K562 treated with DMSO at 1 percent for 48 hours (cell line): ENCODE data around the gene ARID1B. TPM values are rescaled to one million over a fixed set of nuclear protein-coding genes. Genes with fewer than 3 reads are reported as not detected.

Source experiments
- total RNA-seq: library from RNA; unstranded; fragments of 300-600 nt; gene quantifications from 2 replicates; pipeline ENCODE4 v1.2.3, GENCODE V29; 2022; ENCODE audit warnings: low replicate concordance; ENCODE audit errors: extremely low read depth

ARID1B gene
- total RNA-seq = not detected in 2 replicates

DNA sequence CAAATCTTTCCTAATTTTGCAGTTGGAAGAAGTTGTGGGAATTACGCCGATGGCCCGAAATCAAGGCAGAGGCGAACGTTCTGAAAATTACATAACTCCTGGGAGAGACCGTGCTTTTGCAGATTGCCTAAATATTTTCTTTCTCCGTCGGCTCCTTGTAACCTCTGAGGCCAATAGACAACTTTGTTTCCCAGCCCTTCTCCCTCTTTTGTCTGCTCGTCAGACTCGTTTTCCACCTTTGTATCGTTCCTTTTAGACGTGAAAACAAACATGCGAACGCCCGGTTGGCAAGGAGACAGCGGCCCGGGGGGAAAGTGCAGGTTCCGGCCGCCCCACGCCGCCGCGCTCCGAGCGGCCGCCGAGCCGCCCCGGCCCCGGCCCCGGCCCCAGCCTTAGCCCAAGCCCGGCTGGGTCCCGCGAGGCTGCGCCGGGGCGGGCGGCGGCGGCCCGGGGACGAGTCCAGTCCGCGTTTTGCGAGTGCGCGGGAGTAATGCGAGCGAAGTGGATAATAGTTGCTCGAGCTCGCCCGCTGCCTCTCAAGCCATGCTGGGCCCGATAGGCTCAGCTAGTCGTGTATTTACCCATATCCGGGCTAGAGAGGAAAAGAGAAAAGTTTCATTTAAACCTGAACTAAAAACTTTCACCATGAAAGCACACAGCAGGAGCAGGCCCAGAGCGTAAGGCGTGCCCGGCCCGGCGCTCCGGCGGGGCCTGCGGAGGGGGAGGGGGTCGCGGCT lies at the start of gene ARID1B:
TSS of gene ARID1B (plus strand) at position 539 of the 737 bp plus-strand sequence. CDS start 303 bp downstream, outside the sequence.

